Mesothelial cell of epicardium (in vitro differentiated cells): ENCODE results near the gene KLHL40. TPM values are rescaled to one million over a fixed set of nuclear protein-coding genes. Genes with fewer than 3 reads are reported as not detected.
A peak's percentile ranks its signal among the peaks of the same experiment; 100 is the strongest.

ENCODE experiments used
- DNase-seq, 2 experiments: peaks; one replicate each; pipeline ENCODE4 v3.0.0; 2021; ENCODE audit warnings: low spot score in 2 of 2; ENCODE audit not compliant: unreplicated experiment in 2 of 2
- H3K27ac Mint-ChIP-seq: 2 replicates; pipeline ENCODE4 v1.8.0; 2021; ENCODE audit warnings: mixed read lengths
- H3K27me3 Mint-ChIP-seq: 2 replicates; pipeline ENCODE4 v1.8.0; 2021; ENCODE audit warnings: low read depth, mixed read lengths
- H3K36me3 Mint-ChIP-seq: 2 replicates; pipeline ENCODE4 v1.8.0; 2021; ENCODE audit warnings: mixed read lengths
- H3K4me1 Mint-ChIP-seq: 2 replicates; pipeline ENCODE4 v1.8.0; 2021; ENCODE audit warnings: mixed read lengths
- H3K4me3 Mint-ChIP-seq: 2 replicates; pipeline ENCODE4 v1.8.0; 2021; ENCODE audit warnings: mild to moderate bottlenecking, moderate library complexity, mixed read lengths
- H3K9me3 Mint-ChIP-seq: 2 replicates; pipeline ENCODE4 v1.8.0; 2021; ENCODE audit warnings: mixed read lengths
- total RNA-seq: library from RNA; stranded (reverse); gene quantifications from 3 replicates; pipeline ENCODE4 v1.2.1, GENCODE V29; 2021
- TF ChIP-seq, protein P1 (sequence below): fragments of 200-600 bp; sonication (generic); IDR thresholded peaks from one replicate; pipeline ENCODE4 v1.5.0; 2021; ENCODE audit warnings: antibody characterized with exemption; ENCODE audit not compliant: unreplicated experiment

Gene KLHL40
- total RNA-seq, 1 donor from 2014 or later = not detected

DNA sequence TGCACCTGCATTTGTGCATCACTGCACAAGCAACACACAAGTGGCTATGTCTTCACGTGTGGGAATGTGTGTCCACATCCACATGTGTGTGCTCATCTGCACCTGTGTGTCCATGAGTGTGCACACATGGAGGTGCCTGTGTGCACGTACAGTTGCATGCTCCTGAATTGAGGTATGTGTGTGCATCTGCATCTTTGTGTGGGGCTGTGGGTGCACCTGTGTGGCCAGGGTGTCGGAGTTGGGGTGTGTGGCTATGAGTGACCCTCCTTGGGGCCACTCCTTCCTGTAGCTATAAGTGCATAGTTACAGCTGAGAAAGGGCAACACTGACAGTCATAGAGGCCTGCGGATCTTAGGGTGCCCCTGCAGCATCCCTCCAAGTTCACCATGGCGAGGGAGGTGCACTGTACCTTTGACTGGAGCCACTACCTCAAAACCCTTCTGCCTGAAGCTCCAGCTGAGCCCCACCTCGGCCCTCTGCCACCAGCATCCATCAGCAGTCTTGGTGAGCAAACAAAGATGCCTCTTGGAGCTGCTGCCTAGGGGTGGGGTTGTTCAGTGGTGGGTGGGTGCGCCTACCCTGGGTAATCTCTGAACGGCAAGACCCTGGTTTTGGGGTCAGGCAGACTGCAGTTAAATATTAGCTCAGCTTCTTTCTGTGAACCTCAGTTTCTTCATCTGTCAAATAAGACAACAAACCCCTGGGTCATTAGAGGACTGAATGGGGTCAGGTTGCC is 22.5 kb downstream of the KLHL40 start:
- TF ChIP-seq, protein P1, sequence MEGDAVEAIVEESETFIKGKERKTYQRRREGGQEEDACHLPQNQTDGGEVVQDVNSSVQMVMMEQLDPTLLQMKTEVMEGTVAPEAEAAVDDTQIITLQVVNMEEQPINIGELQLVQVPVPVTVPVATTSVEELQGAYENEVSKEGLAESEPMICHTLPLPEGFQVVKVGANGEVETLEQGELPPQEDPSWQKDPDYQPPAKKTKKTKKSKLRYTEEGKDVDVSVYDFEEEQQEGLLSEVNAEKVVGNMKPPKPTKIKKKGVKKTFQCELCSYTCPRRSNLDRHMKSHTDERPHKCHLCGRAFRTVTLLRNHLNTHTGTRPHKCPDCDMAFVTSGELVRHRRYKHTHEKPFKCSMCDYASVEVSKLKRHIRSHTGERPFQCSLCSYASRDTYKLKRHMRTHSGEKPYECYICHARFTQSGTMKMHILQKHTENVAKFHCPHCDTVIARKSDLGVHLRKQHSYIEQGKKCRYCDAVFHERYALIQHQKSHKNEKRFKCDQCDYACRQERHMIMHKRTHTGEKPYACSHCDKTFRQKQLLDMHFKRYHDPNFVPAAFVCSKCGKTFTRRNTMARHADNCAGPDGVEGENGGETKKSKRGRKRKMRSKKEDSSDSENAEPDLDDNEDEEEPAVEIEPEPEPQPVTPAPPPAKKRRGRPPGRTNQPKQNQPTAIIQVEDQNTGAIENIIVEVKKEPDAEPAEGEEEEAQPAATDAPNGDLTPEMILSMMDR = no peak
- no peaks in the 10 kb centered on the region for H3K4me1 Mint-ChIP-seq
- H3K9me3 Mint-ChIP-seq = no peaks in the 10 kb centered on the region
- H3K4me3 Mint-ChIP-seq = no peak overlapping the region
- DNase-seq = no peak
- H3K27me3 Mint-ChIP-seq = peaks cover 37% of the 10 kb centered on the region
- H3K27ac Mint-ChIP-seq = no peak overlapping the region
- no peaks in the 10 kb centered on the region for H3K36me3 Mint-ChIP-seq

DNA sequence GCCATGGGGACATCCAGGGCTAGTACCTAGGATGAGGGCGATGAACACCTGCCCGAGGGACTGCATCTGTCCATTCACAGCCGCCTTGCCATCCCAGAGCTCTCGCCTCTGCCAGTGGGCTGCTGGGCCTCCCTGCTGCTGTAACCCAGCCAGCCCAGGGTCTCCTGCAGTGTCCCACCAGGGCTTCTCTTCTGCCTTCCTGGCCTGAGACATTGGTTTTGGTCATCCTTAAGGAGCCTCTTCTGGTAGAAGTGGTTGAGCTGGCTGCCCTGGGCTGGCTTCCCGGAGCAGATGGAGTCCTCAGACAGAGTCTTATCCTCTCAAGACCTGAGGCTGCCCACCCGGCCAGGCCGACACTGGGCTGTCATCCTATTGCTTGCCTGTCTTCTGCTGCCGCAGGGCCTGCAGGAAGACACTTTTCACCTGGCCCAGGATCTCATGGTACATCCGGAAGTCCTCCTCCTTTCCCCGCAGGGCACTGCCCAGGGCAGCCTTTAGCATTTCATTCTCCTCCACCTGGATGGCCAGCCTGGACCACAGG is 23.3 kb downstream of the KLHL40 start:
- Mint-ChIP-seq H3K4me3 (no peak overlapping the region), H3K4me1 (no peaks in the 10 kb centered on the region), H3K9me3 (no peaks in the 10 kb centered on the region), H3K27me3 (peaks cover 32% of the 10 kb centered on the region), H3K27ac (no peak overlapping the region), H3K36me3 (no peaks in the 10 kb centered on the region)
- TF ChIP-seq, protein P1 = no peak
- DNase-seq = peak in 1 of 2 experiments; percentile 5

DNA sequence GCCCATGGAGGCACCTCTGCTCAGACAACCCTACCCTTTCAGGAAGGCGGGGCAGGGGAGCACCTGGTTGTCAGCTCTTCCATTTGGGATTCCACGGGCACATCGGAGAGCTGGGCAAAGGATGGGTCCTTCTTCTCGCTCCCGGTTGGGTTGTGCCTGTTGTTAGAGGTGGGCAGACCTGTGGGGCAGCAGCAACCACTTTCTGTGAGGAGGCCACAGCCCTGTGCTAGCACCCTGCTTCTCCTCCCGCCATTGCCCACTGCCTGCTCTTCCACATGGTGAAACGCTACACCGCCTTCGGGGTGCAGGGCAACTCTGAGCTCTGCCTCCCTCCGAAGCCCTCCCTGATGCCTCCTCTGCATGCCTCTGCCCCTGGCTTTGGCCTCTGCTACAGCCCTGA is 24.3 kb downstream of the KLHL40 start:
- H3K4me1 Mint-ChIP-seq = no peaks in the 10 kb centered on the region
- no peaks in the 10 kb centered on the region for H3K36me3 Mint-ChIP-seq
- peak; percentile 10 to 22 for DNase-seq
- H3K27ac Mint-ChIP-seq = no peak overlapping the region
- peaks cover 32% of the 10 kb centered on the region for H3K27me3 Mint-ChIP-seq
- no peak overlapping the region for H3K4me3 Mint-ChIP-seq
- TF ChIP-seq, protein P1 = no peak
- no peaks in the 10 kb centered on the region for H3K9me3 Mint-ChIP-seq

DNA sequence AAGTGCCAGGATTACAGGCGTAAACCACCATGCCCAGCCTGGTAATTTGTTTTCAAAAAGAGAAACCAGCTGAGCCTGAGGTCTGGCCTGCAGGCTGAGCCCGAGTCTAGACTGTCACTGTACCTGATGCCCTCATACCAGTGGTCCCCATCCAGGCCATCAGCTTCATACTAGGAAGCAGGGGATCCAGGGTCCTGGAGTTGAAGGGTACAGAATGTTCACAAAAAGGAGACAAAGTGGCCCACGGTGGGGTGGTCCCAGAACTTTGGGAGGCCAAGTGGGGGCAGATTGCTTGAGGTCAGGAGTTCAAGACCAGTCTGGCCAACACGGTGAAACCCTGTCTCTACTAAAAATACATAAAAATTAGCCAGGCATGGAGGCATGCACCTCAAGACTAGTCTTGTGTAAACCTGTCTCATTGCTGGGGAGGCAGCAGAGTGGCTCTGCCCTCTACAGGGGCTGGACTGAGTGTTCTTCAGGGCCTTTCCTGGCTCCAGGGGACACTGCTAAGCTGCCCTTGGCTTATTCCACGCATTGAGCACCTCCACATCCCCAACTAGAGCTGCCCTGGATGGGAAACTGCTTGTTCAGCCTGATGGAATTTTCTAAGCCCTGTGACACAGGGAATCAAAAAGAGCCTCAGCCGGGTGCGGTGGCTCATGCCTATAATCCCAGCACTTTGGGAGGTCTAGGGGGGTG is 25.1 kb downstream of the KLHL40 start:
- no peaks in the 10 kb centered on the region for H3K9me3 Mint-ChIP-seq
- DNase-seq = peak in 1 of 2 experiments; percentile 14
- no peaks in the 10 kb centered on the region for H3K36me3 Mint-ChIP-seq
- no peaks in the 10 kb centered on the region for H3K4me1 Mint-ChIP-seq
- no peak overlapping the region for H3K27ac Mint-ChIP-seq
- TF ChIP-seq, protein P1 = no peak
- H3K27me3 Mint-ChIP-seq = peaks cover 29% of the 10 kb centered on the region
- no peak overlapping the region for H3K4me3 Mint-ChIP-seq

DNA sequence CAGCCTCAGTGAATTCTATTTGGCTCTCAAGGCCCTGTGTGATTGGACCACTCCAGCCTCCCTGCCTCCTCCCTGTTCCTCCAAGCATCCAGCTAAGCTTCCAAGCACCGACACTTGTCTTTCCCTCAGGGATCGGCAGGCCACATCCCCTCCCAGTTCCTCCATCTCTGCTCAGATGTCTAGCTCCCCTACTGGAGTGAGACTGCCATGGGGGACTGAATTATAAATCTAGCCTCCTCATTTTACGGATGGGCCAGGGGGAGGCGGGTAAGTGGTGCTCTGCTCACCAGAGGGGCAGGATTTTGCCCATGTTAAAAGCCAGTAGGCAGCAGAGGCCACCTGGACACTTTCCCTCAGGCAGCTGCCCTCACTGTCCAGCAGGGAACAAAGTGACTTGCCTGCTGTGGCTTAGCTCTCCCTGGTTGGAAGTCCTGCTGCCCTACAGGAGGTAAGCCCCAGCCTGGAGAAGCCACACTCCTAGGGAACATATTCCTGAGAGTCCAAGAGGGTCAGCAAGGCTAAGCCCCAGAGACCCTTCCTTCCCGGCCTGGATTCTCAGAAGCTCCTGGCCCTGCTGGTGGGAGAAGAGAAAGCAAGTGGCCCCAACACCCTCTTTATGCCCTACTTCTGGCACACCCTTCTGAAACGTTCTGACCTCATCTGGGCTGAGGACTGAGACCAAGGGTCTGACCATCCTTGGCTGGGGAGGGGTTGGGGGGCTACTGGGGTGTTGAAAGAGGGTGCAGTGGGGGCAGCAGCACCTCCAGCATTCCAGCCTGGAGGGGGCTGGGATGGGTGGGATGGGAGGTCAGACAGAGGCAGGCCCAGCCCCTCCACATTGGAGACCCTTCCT is 26.4 kb downstream of the KLHL40 start:
- no peaks in the 10 kb centered on the region for H3K36me3 Mint-ChIP-seq
- DNase-seq = peak; percentile 14 to 33
- H3K27ac Mint-ChIP-seq = no peak overlapping the region
- H3K9me3 Mint-ChIP-seq = no peaks in the 10 kb centered on the region
- TF ChIP-seq, protein P1 = no peak
- H3K4me1 Mint-ChIP-seq = no peaks in the 10 kb centered on the region
- H3K4me3 Mint-ChIP-seq = no peak overlapping the region
- peaks cover 22% of the 10 kb centered on the region for H3K27me3 Mint-ChIP-seq
